Measurements from ENCODE around the gene C16orf78. TPM values are rescaled to one million over a fixed set of nuclear protein-coding genes. Genes with fewer than 3 reads are reported as not detected.

The C16orf78 gene
- total RNA-seq, 1 donor from 2014 or later: not detected

GRCh38 chr16:49348408-49349176, 25.0 kb upstream of the C16orf78 start:
- Histone ChIP-seq H3K79me2 (ENCODE audit: low read depth) (no peaks in the 10 kb centered on the region), H3K27ac (no peak overlapping the region), H3K4me2 (no peak overlapping the region), H3F3A (ENCODE audit: low read depth) (no peaks in the 10 kb centered on the region), H3K9ac (no peak overlapping the region), H3K4me3 (no peak overlapping the region), H3K27me3 (peaks cover 17% of the 10 kb centered on the region), H3K9me3 (ENCODE audit: low read depth) (no peaks in the 10 kb centered on the region), H3K4me1 (no peaks in the 10 kb centered on the region), H2AFZ (replicated peaks) (no peak overlapping the region), H4K20me1 (ENCODE audit: low read depth) (peaks cover 29% of the 10 kb centered on the region), H3K36me3 (no peaks in the 10 kb centered on the region)
- H3K4me1 Mint-ChIP-seq: no peaks in the 10 kb centered on the region
- no peak overlapping the region for H3K27ac Mint-ChIP-seq
- no peaks in the 10 kb centered on the region for H3K36me3 Mint-ChIP-seq
- no peak for DNase-seq (ENCODE audit: low spot score)
- H3K27me3 Mint-ChIP-seq (ENCODE audit: insufficient read depth, low read depth): peaks cover 29% of the 10 kb centered on the region
- TF ChIP-seq EZH2phosphoT487 (IDR thresholded peaks at IDR 0.05) (no peak), CTCF (IDR thresholded peaks at IDR 0.05) (peak; percentile 26)
- H3K9me3 Mint-ChIP-seq: no peaks in the 10 kb centered on the region
- no peak overlapping the region for H3K4me3 Mint-ChIP-seq

- no peaks in the 10 kb centered on the region for H3K9me3 ChIP-seq (ENCODE audit: low read depth)
- TF ChIP-seq EZH2phosphoT487 (IDR thresholded peaks at IDR 0.05) (no peak), EZH2 (IDR thresholded peaks at IDR 0.05) (no peak), CTCF (IDR thresholded peaks at IDR 0.05) (no peak)
- H3K4me2 ChIP-seq: no peak overlapping the region
- Mint-ChIP-seq H3K36me3 (no peaks in the 10 kb centered on the region), H3K27ac (no peak overlapping the region), H3K9me3 (no peaks in the 10 kb centered on the region), H3K4me3 (no peak overlapping the region), H3K27me3 (ENCODE audit: insufficient read depth, low read depth) (peaks cover 26% of the 10 kb centered on the region), H3K4me1 (no peaks in the 10 kb centered on the region)
- H3K4me3 ChIP-seq: no peak overlapping the region
- H4K20me1 ChIP-seq (ENCODE audit: low read depth): peaks cover 29% of the 10 kb centered on the region
- H3K27me3 ChIP-seq: peaks cover 15% of the 10 kb centered on the region
- no peak overlapping the region for H3K27ac ChIP-seq
- no peaks in the 10 kb centered on the region for H3K36me3 ChIP-seq
- no peak overlapping the region for H2AFZ ChIP-seq (replicated peaks)
- H3K79me2 ChIP-seq (ENCODE audit: low read depth): no peaks in the 10 kb centered on the region
- H3F3A ChIP-seq (ENCODE audit: low read depth): no peaks in the 10 kb centered on the region
- no peak for DNase-seq (ENCODE audit: low spot score)
- no peaks in the 10 kb centered on the region for H3K4me1 ChIP-seq
- H3K9ac ChIP-seq: no peak overlapping the region
Observed at GRCh38 chr16:49349446-49350168, 24.0 kb upstream of the C16orf78 start.

- H3K27ac ChIP-seq: no peak overlapping the region
- peaks cover 24% of the 10 kb centered on the region for H4K20me1 ChIP-seq (ENCODE audit: low read depth)
- H2AFZ ChIP-seq (replicated peaks): no peak overlapping the region
- no peak overlapping the region for H3K4me3 ChIP-seq
- H3K4me1 ChIP-seq: no peaks in the 10 kb centered on the region
- H3K27me3 ChIP-seq: peaks cover 8% of the 10 kb centered on the region
- no peaks in the 10 kb centered on the region for H3F3A ChIP-seq (ENCODE audit: low read depth)
- TF ChIP-seq CTCF (IDR thresholded peaks at IDR 0.05) (peak; percentile 93), EZH2 (IDR thresholded peaks at IDR 0.05) (no peak)
- Mint-ChIP-seq H3K9me3 (no peaks in the 10 kb centered on the region), H3K4me3 (no peak overlapping the region), H3K27ac (no peak overlapping the region), H3K36me3 (no peaks in the 10 kb centered on the region), H3K4me1 (no peaks in the 10 kb centered on the region), H3K27me3 (ENCODE audit: insufficient read depth, low read depth) (peaks cover 24% of the 10 kb centered on the region)
- no peaks in the 10 kb centered on the region for H3K9me3 ChIP-seq (ENCODE audit: low read depth)
- DNase-seq (ENCODE audit: low spot score): peak; percentile 73
- no peak overlapping the region for H3K4me2 ChIP-seq
- H3K79me2 ChIP-seq (ENCODE audit: low read depth): no peaks in the 10 kb centered on the region
- H3K36me3 ChIP-seq: no peaks in the 10 kb centered on the region
- H3K9ac ChIP-seq: no peak overlapping the region
Observed at GRCh38 chr16:49350265-49351095, 23.1 kb upstream of the C16orf78 start.

Data from neural progenitor cell (in vitro differentiated cells).